GM12878 (cell line): ENCODE results near the gene LRRC7. TPM values are rescaled to one million over a fixed set of nuclear protein-coding genes. Genes with fewer than 3 reads are reported as not detected.

ENCODE experiments used
- ATAC-seq: fragments of 200-7000 bp; cut with Tn5 transposase; 3 replicates; pipeline ENCODE4 v1.9.1; 2020; ENCODE audit warnings: mild to moderate bottlenecking, moderate library complexity
- BruUV-seq: library from RNA; stranded (reverse); fragments of 400-500 nt; replicated peaks from 2 replicates; lab custom pipeline; 2021; lab: Mats Ljungman, UMichigan
- CTCF ChIA-PET: fragments of 300-600 bp; sonication (Branson Sonifier 250); formaldehyde crosslinking; extraction: SDS; loops from one replicate; lab custom pipeline; 2021; ENCODE audit warnings: inconsistent platforms; lab: Yijun Ruan, JAX
- POLR2A ChIA-PET: fragments of 350-600 bp; formaldehyde crosslinking; extraction: SDS; loops from one replicate; lab custom pipeline; 2021; ENCODE audit warnings: inconsistent platforms; lab: Charles Lee
- RAD21 ChIA-PET: fragments of 300-600 bp; sonication (Branson Sonifier 250); formaldehyde crosslinking; loops from one replicate; lab custom pipeline; 2023; ENCODE audit warnings: antibody characterized with exemption; ENCODE audit not compliant: unreplicated experiment; lab: Charles Lee
- SMC1A ChIA-PET: fragments of 300-600 bp; sonication (Branson Sonifier 250); formaldehyde crosslinking; loops from one replicate; lab custom pipeline; 2023; ENCODE audit not compliant: unreplicated experiment, uncharacterized antibody; lab: Charles Lee
- DNase-seq: peaks from one replicate; pipeline ENCODE4 v3.0.0-alpha.2; 2011; ENCODE audit warnings: low read depth, low spot score
- FAIRE-seq: peaks from 3 replicates; lab custom pipeline; 2011; peaks lifted over from hg19 to GRCh38; lab: Jason Lieb, UNC
- H2AFZ ChIP-seq: 2 replicates; pipeline ENCODE4 v1.6.0; 2011; ENCODE audit warnings: low read depth, low read length, control low read depth; ENCODE audit not compliant: control insufficient read depth
- H3K27ac ChIP-seq: 2 replicates; pipeline ENCODE4 v1.5.1; 2011; ENCODE audit warnings: control low read depth; ENCODE audit not compliant: control insufficient read depth, insufficient read depth
- H3K27me3 ChIP-seq, 2 experiments: replicated peaks in 1 of 2; 2 replicates each; pipeline versions ENCODE4 v1.6.0 to v1.6.1; 2011; ENCODE audit warnings: low read length in 1 of 2; ENCODE audit not compliant: control insufficient read depth in 2 of 2, insufficient read depth in 2 of 2
- H3K36me3 ChIP-seq, 2 experiments: 2 replicates each; pipeline ENCODE4 v1.5.1; 2011; ENCODE audit warnings: low read length in 1 of 2; ENCODE audit not compliant: control insufficient read depth in 2 of 2, insufficient read depth in 2 of 2
- H3K4me1 ChIP-seq: 2 replicates; pipeline ENCODE4 v1.6.1; 2011; ENCODE audit warnings: mild to moderate bottlenecking, low read length, moderate library complexity, mixed read lengths; ENCODE audit not compliant: control insufficient read depth, insufficient read depth
- H3K4me2 ChIP-seq: 2 replicates; pipeline ENCODE4 v1.6.0; 2011; ENCODE audit warnings: control low read depth; ENCODE audit not compliant: control insufficient read depth, insufficient read depth
- H3K4me3 ChIP-seq: fragments of 200-600 bp; sonication (generic); 2 replicates; pipeline ENCODE4 v1.5.1; 2016
- H3K79me2 ChIP-seq: 2 replicates; pipeline ENCODE4 v1.6.0; 2011; ENCODE audit warnings: low read length; ENCODE audit not compliant: control insufficient read depth, insufficient read depth
- H3K9ac ChIP-seq: 2 replicates; pipeline ENCODE4 v1.8.0; 2011; ENCODE audit warnings: low read length, control low read depth, mixed read lengths; ENCODE audit not compliant: control insufficient read depth, insufficient read depth
- H3K9me3 ChIP-seq: replicated peaks from 3 replicates; pipeline ENCODE4 v1.5.1; 2011; ENCODE audit warnings: mild to moderate bottlenecking, low read length; ENCODE audit not compliant: control insufficient read depth, insufficient read depth
- H4K20me1 ChIP-seq: 2 replicates; pipeline ENCODE4 v1.6.0; 2011; ENCODE audit not compliant: control insufficient read depth, insufficient read depth
- CBX3 ChIP-seq: fragments of 200-600 bp; sonication (generic); IDR thresholded peaks from 2 replicates; pipeline ENCODE4 v1.6.1; 2016; ENCODE audit warnings: low read depth, borderline replicate concordance
- DPF2 ChIP-seq: fragments of 450-650 bp; IDR thresholded peaks from 2 replicates; pipeline ENCODE4 v1.6.1; 2017; ENCODE audit warnings: mild to moderate bottlenecking
- EED ChIP-seq: sonication (generic); IDR thresholded peaks from 2 replicates; pipeline ENCODE4 v1.6.1; 2016; ENCODE audit warnings: antibody characterized with exemption, low read depth
- HDAC6 ChIP-seq: fragments of 200-600 bp; sonication (generic); IDR thresholded peaks from one replicate; pipeline ENCODE4 v1.8.0; 2017; ENCODE audit warnings: antibody characterized with exemption; ENCODE audit not compliant: unreplicated experiment
- HDGF ChIP-seq: fragments of 450-650 bp; IDR thresholded peaks from 2 replicates; pipeline ENCODE4 v1.6.1; 2016; ENCODE audit warnings: antibody characterized with exemption
- LARP7 ChIP-seq: fragments of 450-650 bp; IDR thresholded peaks from 2 replicates; pipeline ENCODE4 v1.6.1; 2017; ENCODE audit warnings: mild to moderate bottlenecking
- NR2F1 ChIP-seq: fragments of 450-650 bp; conservative IDR thresholded peaks from 2 replicates; pipeline ENCODE4 v1.6.1; 2017; ENCODE audit warnings: mild to moderate bottlenecking
- PAX5 ChIP-seq: IDR thresholded peaks from 2 replicates; pipeline ENCODE4 v1.6.1; 2011; ENCODE audit warnings: low read depth, low read length, borderline replicate concordance
- PAX8 ChIP-seq: fragments of 450-650 bp; IDR thresholded peaks from 2 replicates; pipeline ENCODE4 v1.6.1; 2017; ENCODE audit warnings: mild to moderate bottlenecking, moderate library complexity
- POLR2A ChIP-seq: IDR thresholded peaks from 2 replicates; pipeline ENCODE4 v1.6.1; 2011; ENCODE audit warnings: low read depth, mild to moderate bottlenecking, low read length
- POLR2AphosphoS2 ChIP-seq: IDR thresholded peaks from 2 replicates; pipeline ENCODE4 v1.6.1; 2011; ENCODE audit warnings: low read depth, mild to moderate bottlenecking, low read length, improper control_type of control experiment, moderate library complexity
- SMAD5 ChIP-seq: IDR thresholded peaks from 2 replicates; pipeline ENCODE4 v1.6.1; 2016; ENCODE audit warnings: antibody characterized with exemption, low read depth
- SPI1 ChIP-seq: IDR thresholded peaks from 2 replicates; pipeline ENCODE4 v1.6.1; 2011; ENCODE audit warnings: low read depth, mild to moderate bottlenecking, low read length, moderate library complexity, borderline replicate concordance; ENCODE audit not compliant: insufficient read depth
- SRF ChIP-seq, 2 experiments: IDR thresholded peaks; 2 replicates each; pipeline ENCODE4 v1.6.1; 2011; ENCODE audit warnings: low read depth in 2 of 2, low read length in 2 of 2, mild to moderate bottlenecking in 1 of 2, moderate library complexity in 1 of 2
- ZBTB11 ChIP-seq: fragments of 450-650 bp; formaldehyde crosslinking; IDR thresholded peaks from 2 replicates; pipeline ENCODE4 v1.5.0; 2022; ENCODE audit warnings: mild to moderate bottlenecking, missing genetic modification characterization
- ZNF217 ChIP-seq: fragments of 450-650 bp; IDR thresholded peaks from 2 replicates; pipeline ENCODE4 v1.6.1; 2017; ENCODE audit warnings: antibody characterized with exemption, mild to moderate bottlenecking
- ZZZ3 ChIP-seq: IDR thresholded peaks from 2 replicates; pipeline ENCODE4 v1.6.1; 2011; ENCODE audit warnings: low read depth; ENCODE audit not compliant: control insufficient read depth, insufficient read length
- WGBS: methylation state at CpG from one replicate; pipeline ENCODE4 v1.1.6; 2016; ENCODE audit warnings: low lambda C conversion rate; ENCODE audit not compliant: insufficient replicate concordance, insufficient coverage; ENCODE audit errors: missing lambda C conversion rate; 5-methylcytosine and 5-hydroxymethylcytosine counted together
- in situ Hi-C: fragments of 300-500 bp; cut with MboI; formaldehyde crosslinking; loops from 9 replicates; pipeline ENCODE4 v1.14.3; 2018; ENCODE audit warnings: mixed read lengths
- intact Hi-C: fragments of 100-400 bp; cut with micrococcal nuclease; formaldehyde crosslinking; loops from one replicate; pipeline ENCODE4 v1.14.2; 2022; ENCODE audit not compliant: unreplicated experiment
- polyA plus RNA-seq, 11 experiments: library from polyadenylated mRNA; depleted of rRNA in 4 of 11; unstranded in 6 of 11; stranded (reverse) in 5 of 11; fragments of >200 nt; fragmentation: Nextera tagmentation in 4 of 11; fragmentation: Illumina TruSeq in 1 of 11; extraction: Ambion mirVana in 4 of 11; extraction: Trizol in 1 of 11; gene quantifications; 1 replicate in 1 of 11; 2 replicates in 10 of 11; pipeline versions ENCODE4 v1.2.1 to v1.2.3, GENCODE V29; 2011 to 2016; ENCODE audit warnings: inconsistent platforms in 2 of 11, missing spikeins in 2 of 11, low read depth in 1 of 11
- total RNA-seq, 4 experiments: library from RNA; depleted of rRNA in 3 of 4; stranded (reverse); fragments of >200 nt in 3 of 4; fragmentation: Illumina TruSeq in 1 of 4; extraction: Trizol in 1 of 4; gene quantifications; 2 replicates each; pipeline versions ENCODE4 v1.2.1 to v1.2.3, GENCODE V29; 2013 to 2021
- TF ChIP-seq, protein P1 (sequence below): IDR thresholded peaks from 2 replicates; pipeline ENCODE4 v1.6.1; 2011; ENCODE audit warnings: mild to moderate bottlenecking, low read depth, low read length, moderate library complexity; ENCODE audit not compliant: insufficient replicate concordance
- TF ChIP-seq, protein P2 (sequence below): IDR thresholded peaks from 2 replicates; pipeline ENCODE4 v1.6.1; 2011; ENCODE audit warnings: borderline replicate concordance, low read depth, mild to moderate bottlenecking, moderate library complexity, low read length; ENCODE audit not compliant: insufficient read depth, poor library complexity, severe bottlenecking

Gene LRRC7
- total and polyA plus RNA-seq, 10 of the 15 experiments (the other 5 are each of a cell fraction or from before 2014, with no cell fraction given) = 0.05 to 1.4 (median 0.24) TPM; not detected in 5

DNA sequence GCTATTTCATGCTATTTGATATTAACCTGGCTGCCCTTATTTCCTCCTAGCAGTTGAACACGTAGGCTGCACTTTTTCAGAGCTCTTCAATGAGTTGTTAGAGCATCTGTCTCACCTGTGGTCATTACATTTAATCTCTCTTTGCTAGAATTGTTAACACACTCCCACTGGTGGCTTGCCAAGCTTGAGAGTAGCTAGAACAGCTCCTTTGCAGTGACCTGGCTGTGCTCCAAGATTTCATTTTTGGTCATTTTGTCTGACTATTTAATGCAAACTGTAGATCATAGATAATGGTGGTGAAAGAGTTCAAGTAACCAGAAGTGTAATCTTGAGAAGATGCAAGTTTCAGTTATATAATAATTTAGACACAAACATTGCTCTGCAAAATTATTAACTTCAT, 105.6 kb downstream of the LRRC7 start:
- Histone ChIP-seq H3K36me3 (no peaks in the 10 kb centered on the region), H3K27ac (no peak overlapping the region), H4K20me1 (no peaks in the 10 kb centered on the region), H3K9ac (no peak overlapping the region), H3K4me2 (no peak overlapping the region), H2AFZ (no peak overlapping the region), H3K79me2 (no peaks in the 10 kb centered on the region), H3K27me3 (no peaks in the 10 kb centered on the region), H3K9me3 (no peaks in the 10 kb centered on the region), H3K4me1 (no peaks in the 10 kb centered on the region), H3K4me3 (no peak overlapping the region)
- in situ Hi-C loops (no loop called here), intact Hi-C loops (no loop called here)
- TF ChIP-seq CBX3 (no peak), ZBTB11 (no peak), DPF2 (no peak), ZZZ3 (no peak), NR2F1 (no peak), EED (no peak), SRF (IDR thresholded peaks at IDR 0.05; ENCODE audit: low read depth in 2 of 2, low read length in 2 of 2) (no peak), SMAD5 (no peak), PAX5 (no peak), POLR2AphosphoS2 (no peak), HDAC6 (no peak), POLR2A (no peak), HDGF (no peak), ZNF217 (no peak), LARP7 (no peak), PAX8 (no peak), SPI1 (no peak)
- TF ChIP-seq, protein P1, sequence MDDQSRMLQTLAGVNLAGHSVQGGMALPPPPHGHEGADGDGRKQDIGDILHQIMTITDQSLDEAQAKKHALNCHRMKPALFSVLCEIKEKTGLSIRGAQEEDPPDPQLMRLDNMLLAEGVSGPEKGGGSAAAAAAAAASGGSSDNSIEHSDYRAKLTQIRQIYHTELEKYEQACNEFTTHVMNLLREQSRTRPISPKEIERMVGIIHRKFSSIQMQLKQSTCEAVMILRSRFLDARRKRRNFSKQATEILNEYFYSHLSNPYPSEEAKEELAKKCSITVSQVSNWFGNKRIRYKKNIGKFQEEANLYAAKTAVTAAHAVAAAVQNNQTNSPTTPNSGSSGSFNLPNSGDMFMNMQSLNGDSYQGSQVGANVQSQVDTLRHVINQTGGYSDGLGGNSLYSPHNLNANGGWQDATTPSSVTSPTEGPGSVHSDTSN = no peak
- TF ChIP-seq, protein P2, sequence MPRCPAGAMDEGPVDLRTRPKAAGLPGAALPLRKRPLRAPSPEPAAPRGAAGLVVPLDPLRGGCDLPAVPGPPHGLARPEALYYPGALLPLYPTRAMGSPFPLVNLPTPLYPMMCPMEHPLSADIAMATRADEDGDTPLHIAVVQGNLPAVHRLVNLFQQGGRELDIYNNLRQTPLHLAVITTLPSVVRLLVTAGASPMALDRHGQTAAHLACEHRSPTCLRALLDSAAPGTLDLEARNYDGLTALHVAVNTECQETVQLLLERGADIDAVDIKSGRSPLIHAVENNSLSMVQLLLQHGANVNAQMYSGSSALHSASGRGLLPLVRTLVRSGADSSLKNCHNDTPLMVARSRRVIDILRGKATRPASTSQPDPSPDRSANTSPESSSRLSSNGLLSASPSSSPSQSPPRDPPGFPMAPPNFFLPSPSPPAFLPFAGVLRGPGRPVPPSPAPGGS = no peak
- WGBS = 0% methylated on average over 1 of the region's 1 CpG
- ChIA-PET RAD21 (no interaction called here), SMC1A (interaction anchor here (0.8 kb wide), 1 partner anchor 737 kb away, joined by 3 read pairs; no protein-coding TSS in a partner anchor), POLR2A (no interaction called here), CTCF (no interaction called here)
- BruUV-seq = no TSS peak
- FAIRE-seq (no peak), ATAC-seq (no peak), DNase-seq (no peak)
